Inflammatory macrophage (primary cell): ENCODE measurements around the gene NFIX.

ENCODE experiments used
- DNase-seq, 2 donors: peaks; one replicate each; pipeline ENCODE4 v3.0.0-alpha.2; 2020 to 2022

The NFIX gene

GRCh38 chr19:13112555-13112954, 117.3 kb downstream of the NFIX start:
- no peak for DNase-seq

GRCh38 chr19:13115936-13116281, 120.6 kb downstream of the NFIX start:
- DNase-seq, result peak in 1 of 2 donors; percentile 14

GRCh38 chr19:13116282-13117175, 121.3 kb downstream of the NFIX start, which contains the start of gene TRMT1:
Gene TRMT1 (minus strand): TSS chr19:13116740. CDS start chr19:13116399, 341 bp downstream.
- peak; percentile 97 for DNase-seq

- no peak for DNase-seq
Observed at GRCh38 chr19:13117176-13117771, 122.0 kb downstream of the NFIX start.

- DNase-seq, result peak; percentile 89 to 94
Observed at GRCh38 chr19:13117772-13118423, 122.6 kb downstream of the NFIX start, which contains the start of gene NACC1. Gene NACC1 (plus strand): TSS chr19:13118264. CDS start chr19:13135208, 16,944 bp downstream.

GRCh38 chr19:13118424-13119193, 123.3 kb downstream of the NFIX start:
- peak; percentile 29 to 62 for DNase-seq

- peak; percentile 67 to 89 for DNase-seq
Observed at GRCh38 chr19:13119627-13120026, 124.4 kb downstream of the NFIX start.

GRCh38 chr19:13120031-13120430, 124.8 kb downstream of the NFIX start:
- DNase-seq, result peak; percentile 43 to 57

- no peak for DNase-seq
Observed at GRCh38 chr19:13120817-13121216, 125.5 kb downstream of the NFIX start.

- no peak for DNase-seq
Observed at GRCh38 chr19:13121551-13122274, 126.4 kb downstream of the NFIX start.

- no peak for DNase-seq
Observed at GRCh38 chr19:13122275-13122878, 127.1 kb downstream of the NFIX start.

GRCh38 chr19:13122980-13123957, 128.0 kb downstream of the NFIX start:
- no peak for DNase-seq

GRCh38 chr19:13127051-13127450, 131.8 kb downstream of the NFIX start:
- no peak for DNase-seq

GRCh38 chr19:13127811-13128575, 132.7 kb downstream of the NFIX start:
- DNase-seq, result no peak

- no peak for DNase-seq
Observed at GRCh38 chr19:13128583-13128982, 133.3 kb downstream of the NFIX start.

- DNase-seq, result no peak
Observed at GRCh38 chr19:13129384-13129783, 134.1 kb downstream of the NFIX start.

- no peak for DNase-seq
Observed at GRCh38 chr19:13130886-13131490, 135.7 kb downstream of the NFIX start.

GRCh38 chr19:13132471-13133180, 137.4 kb downstream of the NFIX start:
- DNase-seq, result no peak
